Fibroblast of upper back skin (primary cell): Measurements from ENCODE around the gene UBE4A.

Source experiments
- DNase-seq: peaks from one replicate; pipeline ENCODE4 v3.0.0-alpha.2; 2013

UBE4A gene

DNA sequence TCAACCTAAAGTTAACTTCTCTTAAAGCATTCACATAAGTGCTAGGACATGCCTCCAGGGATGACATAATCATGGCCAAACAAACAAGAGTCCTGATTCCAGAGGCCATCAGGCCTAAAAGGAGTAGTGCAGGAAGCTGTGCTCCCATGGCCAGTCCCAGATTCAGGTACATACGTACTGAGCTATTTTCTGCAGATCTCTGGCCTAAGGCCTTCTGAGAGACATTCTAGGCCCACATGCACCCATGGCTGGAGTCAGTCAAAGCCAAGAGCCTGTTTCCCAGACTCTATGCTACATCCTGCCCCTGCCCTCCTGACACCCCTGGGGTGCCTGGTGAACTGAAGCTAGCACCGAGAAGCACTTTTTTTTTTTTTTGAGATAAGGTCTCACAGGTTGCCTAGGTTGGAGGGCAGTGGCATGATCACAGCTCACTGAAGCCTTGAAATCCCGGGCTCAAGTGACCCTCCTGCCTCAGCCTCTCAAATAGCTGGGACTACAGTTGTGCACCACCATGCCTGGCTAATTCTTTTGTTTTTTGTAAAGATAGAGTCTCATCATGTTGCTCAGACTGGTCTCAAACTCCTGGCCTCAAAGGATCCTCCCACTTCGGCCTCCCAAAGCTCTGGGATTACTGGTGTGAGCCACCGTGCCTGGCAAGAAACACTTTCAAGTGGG, 17.4 kb upstream of the UBE4A start:
- DNase-seq: no peak

DNA sequence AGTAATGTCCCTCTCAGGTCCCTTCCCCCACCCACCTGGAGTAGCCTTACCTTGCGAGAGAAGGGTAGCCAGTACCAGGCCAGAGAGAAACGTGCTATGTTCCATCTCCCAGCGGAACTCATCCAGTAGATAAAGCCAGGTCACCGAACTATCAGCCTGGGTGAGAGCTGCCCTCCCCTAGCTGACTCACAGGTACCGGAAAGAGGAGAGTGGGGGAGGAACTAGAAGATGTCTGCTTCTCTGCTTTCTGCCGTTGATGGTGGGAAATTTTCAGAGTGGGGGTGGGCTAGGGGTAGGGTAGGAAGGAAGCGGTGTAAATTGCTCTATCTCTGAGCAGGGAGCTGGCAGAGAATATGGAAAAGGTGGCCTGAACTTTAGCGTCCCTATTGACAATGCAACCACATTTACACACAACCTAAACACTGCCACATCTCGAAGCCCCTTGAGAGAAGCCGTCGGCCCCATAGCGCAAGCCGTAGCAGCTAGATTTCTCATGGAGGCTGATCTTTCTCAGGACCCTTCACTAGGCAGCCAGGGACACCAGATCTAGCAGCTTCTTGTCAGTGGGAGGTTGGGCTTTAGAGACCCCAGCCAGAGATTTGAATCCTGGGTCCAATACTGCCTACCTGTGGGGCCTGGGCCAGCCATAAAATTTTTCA, 16.8 kb upstream of the UBE4A start, which contains the start of gene CD3D:
Gene CD3D, minus strand, starts transcription at position 203 of the 659 bp plus-strand sequence. Its CDS starts 98 bp downstream, at position 105.
- DNase-seq: no peak

- no peak for DNase-seq
Measured at GRCh38 chr11:118343248-118343647, 16.2 kb upstream of the UBE4A start.

DNA sequence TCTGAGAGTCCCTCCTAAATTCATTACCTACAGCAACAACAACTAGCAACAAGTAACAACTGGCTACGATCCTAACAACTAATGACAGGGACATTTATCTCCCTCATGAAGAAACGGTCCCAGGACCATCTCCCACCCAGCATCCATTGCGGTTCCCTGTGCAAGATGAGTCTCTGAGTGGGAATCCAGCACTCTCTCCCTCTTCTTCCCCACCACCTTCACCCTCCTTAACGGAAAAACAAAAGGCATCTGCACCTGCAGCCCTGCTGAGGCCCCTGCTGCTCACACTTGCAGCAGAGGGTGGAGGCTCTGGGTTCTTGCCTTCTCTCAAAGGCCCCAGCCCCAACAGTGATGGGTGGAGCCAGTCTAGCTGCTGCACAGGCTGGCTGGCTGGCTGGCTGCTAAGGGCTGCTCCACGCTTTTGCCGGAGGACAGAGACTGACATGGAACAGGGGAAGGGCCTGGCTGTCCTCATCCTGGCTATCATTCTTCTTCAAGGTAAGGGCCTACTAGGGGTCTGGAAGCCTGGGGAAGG, 15.4 kb upstream of the UBE4A start, which contains the start of gene CD3G:
Gene CD3G, plus strand, starts transcription at position 364 of the 535 bp plus-strand sequence. Its CDS starts 80 bp downstream, at position 444.
- DNase-seq: no peak

DNA sequence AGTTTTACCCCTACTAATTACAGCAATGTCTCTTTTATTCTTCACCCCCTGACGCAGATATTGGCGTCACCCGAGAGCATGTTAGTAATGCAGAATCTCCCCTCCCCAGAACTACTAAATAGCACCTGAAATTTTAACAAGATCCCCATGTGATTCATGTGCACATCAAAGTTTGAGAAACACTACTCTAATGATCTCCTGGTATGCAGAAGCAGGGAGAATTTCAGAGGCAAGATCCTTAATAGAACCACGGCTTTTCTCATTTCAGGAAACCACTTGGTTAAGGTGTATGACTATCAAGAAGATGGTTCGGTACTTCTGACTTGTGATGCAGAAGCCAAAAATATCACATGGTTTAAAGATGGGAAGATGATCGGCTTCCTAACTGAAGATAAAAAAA, 9.9 kb upstream of the UBE4A start:
- DNase-seq: no peak

- peak; percentile 28 for DNase-seq
Measured at GRCh38 chr11:118353084-118353710, 6.2 kb upstream of the UBE4A start.

DNA sequence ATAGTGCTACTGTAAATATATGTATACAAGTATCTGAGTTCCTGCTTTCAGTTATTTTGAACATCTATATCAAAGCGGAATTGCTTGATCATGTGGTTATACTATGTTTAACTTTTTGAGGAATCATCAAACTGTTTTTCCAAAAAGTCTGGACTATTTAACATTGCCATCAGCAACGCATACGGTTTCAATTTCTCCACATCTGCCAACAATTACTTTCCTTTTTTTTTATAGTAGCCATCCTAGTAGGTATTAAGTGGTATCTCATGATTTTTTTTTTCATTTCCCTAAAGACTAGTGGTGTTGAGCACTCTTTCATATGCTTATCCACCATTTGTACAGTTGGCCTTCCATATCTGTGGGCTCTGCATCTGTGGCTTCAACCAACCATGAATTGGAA, 1.3 kb upstream of the UBE4A start:
- DNase-seq: peak; percentile 4

DNA sequence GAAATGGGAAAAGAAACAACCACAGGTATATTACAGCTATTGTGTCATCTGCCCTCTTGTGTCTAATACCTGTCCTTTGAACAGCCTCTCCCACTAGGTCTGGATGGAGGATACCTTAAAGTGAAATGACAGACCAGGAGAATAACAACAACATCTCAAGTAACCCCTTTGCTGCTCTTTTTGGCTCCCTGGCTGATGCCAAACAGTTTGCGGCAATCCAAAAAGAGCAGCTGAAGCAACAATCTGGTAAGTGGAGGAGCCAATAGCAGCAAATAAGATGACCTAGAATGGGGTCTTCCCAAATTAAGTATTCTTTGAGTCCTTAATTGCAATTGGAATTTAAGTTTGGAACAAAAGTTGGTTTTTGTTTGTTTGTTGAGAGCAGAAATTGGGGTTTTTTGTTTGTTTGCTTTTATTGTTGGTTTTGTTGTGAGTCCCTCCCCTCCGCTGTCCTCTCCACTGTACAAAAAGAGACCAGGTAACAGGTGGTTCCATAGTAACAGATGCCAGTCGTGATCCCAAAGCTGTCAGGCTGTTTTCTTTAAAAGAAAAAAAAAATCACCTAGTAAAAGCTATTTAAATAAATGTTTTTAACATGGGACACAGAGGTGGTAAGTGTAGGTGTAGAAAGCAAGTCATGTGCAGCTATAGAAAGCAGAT, 5.7 kb downstream of the UBE4A start:
- DNase-seq: no peak

DNA sequence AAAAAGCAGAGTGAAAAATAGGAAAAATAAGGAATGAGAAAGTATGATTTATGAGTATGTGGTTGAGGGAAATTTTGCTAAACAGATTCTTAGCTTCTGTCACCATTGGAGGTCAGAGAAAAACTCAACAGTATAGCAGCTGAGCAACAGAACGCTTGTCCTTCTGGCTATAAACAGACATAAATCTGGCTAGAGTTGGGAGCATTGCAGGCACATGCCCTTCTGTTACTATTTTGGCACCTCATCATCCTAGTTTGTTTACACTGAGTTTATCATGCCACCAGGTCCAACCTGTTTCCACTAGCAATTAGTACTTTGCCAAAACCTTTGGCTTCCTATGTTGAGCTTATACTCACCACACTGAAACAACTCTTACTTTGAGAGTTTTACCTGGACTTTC, 6.9 kb downstream of the UBE4A start:
- DNase-seq: no peak

GRCh38 chr11:118370774-118371173, 11.4 kb downstream of the UBE4A start:
- no peak for DNase-seq

- no peak for DNase-seq
Measured at GRCh38 chr11:118373263-118373662, 13.9 kb downstream of the UBE4A start.

DNA sequence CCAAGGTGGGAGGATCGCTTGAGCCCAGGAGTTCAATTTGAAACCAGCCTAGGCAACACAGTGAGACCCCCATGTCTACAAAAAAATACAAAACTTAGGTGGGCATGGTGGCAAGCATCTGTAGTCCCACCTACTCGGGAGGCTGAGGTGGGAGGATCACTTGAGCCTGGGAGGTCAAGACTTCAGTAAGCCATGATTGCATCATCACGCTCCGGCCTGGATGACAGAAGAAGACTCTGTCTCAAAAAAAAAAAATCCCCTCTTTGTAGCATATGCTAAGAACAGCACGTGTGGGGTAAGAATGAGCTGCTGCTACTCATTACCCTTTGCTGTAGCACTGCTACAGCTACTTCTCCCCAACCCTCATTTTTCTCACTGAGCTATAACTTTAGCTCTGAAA, 14.5 kb downstream of the UBE4A start:
- no peak for DNase-seq

DNA sequence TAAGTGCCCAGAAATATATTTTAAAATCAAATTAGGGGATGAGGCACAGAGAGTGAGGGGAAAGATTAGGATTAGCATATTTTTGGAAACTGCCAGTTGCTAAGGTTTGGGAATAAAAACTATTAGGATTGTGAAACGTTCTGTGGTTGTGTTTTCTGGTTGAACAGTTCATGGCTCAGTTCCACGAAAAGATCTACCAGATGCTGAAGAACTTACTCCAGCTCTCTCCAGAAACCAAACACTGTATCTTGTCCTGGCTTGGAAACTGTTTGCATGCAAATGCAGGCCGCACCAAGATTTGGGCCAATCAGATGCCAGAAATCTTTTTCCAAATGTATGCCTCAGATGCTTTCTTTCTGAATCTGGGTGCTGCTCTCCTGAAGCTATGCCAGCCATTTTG, 15.3 kb downstream of the UBE4A start:
- no peak for DNase-seq

- DNase-seq: no peak
Measured at GRCh38 chr11:118375978-118376377, 16.6 kb downstream of the UBE4A start.

DNA sequence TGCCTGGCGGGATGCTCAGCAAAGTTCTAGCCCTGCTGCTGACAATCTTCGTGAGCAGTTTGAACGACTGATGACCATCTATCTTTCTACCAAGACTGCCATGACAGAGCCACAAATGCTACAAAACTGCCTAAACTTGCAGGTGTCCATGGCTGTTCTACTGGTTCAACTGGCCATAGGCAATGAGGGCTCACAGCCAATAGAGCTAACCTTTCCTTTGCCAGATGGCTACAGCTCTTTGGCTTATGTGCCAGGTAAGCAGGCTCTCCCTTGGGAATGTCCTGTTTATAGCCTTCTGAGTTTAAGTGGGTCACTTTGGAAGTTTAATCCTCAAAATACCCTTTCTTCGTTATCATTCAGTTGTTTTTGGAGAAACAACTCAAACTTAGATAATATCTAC, 20.1 kb downstream of the UBE4A start:
- no peak for DNase-seq

- DNase-seq: no peak
Measured at GRCh38 chr11:118380571-118380970, 21.2 kb downstream of the UBE4A start.

DNA sequence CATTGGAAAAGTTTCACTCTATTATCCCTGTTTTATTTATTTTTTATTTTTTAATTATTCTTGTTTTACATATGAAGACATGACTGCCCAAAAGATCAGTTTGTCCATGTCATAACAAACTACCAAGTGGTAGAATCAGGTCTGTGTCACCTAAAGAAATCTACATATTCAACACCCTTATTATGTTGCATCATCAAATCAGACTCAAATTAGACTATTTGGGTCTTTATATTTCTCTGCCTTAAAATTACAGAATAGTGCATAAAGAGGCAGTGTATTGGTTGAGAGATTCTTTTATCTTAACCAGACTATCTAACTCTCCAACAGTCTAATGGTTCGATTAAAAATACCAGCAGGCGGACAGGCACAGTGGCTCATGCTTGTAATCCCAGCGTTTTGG, 23.6 kb downstream of the UBE4A start:
- no peak for DNase-seq

DNA sequence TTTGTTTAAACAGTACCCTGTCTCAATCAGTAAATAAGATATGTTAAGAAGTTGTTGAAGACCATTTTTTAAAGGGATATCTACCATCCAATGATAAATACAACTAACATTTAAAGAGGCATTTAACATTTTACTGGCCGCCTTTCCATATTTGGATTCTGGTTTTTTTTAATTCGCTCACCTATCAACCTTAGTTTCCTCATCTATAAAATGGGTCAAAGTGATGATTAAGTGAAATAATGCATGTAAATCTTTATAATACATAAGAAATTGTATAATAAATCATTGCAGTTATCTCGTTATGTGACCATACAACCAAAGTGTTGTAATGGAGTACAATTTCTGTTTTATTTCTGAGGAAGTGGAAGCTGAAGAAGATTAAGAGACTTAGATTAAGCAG, 24.3 kb downstream of the UBE4A start:
- DNase-seq: no peak

DNA sequence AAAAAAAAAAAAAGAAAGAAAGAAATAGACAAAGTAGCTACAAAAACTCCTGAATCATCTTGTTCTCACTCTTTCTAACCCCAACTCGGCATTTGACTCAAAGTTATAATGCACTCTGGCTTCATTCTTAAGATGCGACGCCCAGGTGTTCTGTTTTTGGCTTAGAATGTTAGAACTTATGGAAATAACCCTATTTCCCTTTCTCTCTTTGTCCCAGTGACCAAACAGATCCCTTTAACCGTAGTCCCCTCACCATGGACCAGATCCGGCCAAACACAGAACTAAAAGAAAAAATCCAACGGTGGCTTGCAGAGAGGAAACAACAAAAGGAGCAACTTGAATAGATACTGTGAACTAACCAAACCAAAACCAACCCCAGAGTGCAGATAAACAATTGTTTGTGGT, 36.7 kb downstream of the UBE4A start:
- DNase-seq: no peak

DNA sequence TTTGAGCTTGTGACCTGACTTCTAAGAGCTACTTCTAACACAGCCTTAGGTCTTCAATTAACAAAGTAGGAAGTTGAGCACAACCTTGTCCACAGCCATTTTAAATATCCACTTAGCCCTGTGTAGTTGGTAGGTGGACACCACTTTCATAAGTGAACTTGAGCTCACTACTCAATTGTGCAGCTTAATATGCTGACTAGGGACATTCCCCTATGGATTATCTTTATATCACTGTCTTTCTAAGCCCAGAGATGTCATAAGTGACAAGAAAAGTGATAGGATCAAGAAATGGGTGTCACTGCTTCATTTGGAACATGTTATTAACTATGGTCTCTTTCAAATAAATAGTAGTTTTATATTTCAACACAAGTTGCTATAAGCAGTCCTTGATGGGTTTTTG, 38.0 kb downstream of the UBE4A start:
- no peak for DNase-seq

DNA sequence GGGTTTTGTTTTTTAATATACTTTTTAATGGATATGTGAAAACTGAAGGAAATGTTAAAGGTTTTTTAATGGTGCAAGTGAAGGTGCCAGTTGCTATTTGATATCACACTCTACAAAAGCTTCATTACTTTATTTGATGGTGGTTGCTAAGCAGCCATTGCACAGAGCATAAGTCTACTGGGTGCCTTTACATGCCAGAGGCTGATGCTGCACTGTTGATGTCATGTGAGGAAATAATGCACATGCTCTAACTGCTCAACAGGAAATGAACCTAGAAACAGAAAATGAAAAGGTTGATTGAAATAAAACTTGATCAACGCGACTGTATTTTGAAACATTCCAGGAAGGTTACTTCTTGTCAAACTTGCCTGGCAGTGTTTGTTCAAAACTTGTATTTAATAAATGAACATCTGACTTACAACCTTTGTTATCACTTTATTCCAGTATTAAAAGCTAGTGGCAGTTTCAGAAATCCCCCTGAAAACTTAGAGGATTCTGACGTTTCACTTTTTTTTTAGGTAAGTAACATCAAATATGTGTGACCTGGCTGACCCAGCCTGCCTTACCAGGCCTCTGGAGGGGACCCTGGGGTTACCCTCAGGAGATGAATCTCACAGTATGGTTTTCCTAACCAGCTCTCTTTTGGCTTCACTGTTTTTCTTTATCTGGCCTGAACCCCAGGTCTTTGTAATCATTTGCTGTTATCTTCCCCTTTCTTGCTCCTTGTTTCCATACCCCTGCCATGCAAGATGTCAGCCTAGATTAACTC, 39.6 kb downstream of the UBE4A start:
- no peak for DNase-seq

- DNase-seq: peak; percentile 88
Measured at GRCh38 chr11:118401151-118401879, 41.9 kb downstream of the UBE4A start, which contains the start of gene ATP5MG. ATP5MG (plus strand) TSS chr11:118401606; CDS start chr11:118401666, 60 bp downstream.
